IPS-18c (cell line): Measurements from ENCODE around the gene GNB4.

Experiments
- H3K4me3 ChIP-seq: 2 replicates; pipeline ENCODE4 v1.7.0; 2013; ENCODE audit warnings: low read depth, mild to moderate bottlenecking, low read length, moderate library complexity; ENCODE audit not compliant: insufficient read depth
- H3K9me3 ChIP-seq: one replicate; pipeline ENCODE4 v1.6.1; 2013; ENCODE audit warnings: mild to moderate bottlenecking, low read length, moderate library complexity; ENCODE audit not compliant: control insufficient read depth, insufficient read depth

The GNB4 gene

GRCh38 chr3:179402963-179403362, 48.3 kb downstream of the GNB4 start:
- H3K9me3 ChIP-seq, result no peaks in the 10 kb centered on the region
- H3K4me3 ChIP-seq, result no peak overlapping the region

GRCh38 chr3:179401561-179401960, 49.7 kb downstream of the GNB4 start:
- H3K9me3 ChIP-seq, result no peaks in the 10 kb centered on the region
- H3K4me3 ChIP-seq, result no peak overlapping the region

- Histone ChIP-seq H3K9me3 (no peaks in the 10 kb centered on the region), H3K4me3 (no peak overlapping the region)
Observed at GRCh38 chr3:179398574-179399231, 52.6 kb downstream of the GNB4 start.

DNA sequence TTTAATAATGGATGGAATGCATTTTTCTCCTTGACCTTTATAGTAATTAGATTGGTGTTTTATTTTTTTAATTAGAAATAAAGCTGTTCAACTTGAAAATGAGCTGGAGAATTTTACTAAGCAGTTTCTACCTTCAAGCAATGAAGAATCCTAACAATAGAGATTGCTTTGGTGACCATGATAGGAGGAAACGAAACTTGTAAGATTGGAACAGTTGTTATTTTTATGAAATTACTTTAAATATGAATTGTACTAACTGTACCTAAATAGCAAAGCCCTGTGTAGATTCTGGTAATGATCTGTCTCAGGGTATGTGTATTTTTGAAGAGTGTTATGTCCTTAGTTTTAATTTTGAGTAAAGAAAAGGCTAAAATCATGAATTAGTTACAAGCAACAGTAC, 59.4 kb downstream of the GNB4 start:
- no peak overlapping the region for H3K4me3 ChIP-seq
- H3K9me3 ChIP-seq, result no peaks in the 10 kb centered on the region

DNA sequence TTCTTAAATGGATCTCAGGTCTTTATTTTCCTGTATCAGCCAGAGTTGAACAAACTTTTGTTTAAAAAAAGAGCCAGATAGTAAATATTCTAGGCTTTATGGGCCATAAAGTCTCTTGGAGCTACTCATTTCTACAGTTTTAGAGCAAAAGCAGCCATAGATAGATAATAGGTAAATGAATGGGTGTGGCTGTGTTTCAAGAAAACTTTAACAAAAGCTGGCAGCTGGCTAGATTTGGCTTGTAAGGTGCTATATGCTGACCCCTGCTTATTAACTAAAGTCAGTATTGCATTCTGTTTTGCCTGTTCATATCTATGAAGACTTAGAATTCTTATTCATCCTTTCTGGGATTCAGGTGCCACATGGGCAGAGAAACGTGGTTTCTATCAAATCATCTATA, 74.8 kb downstream of the GNB4 start:
- Histone ChIP-seq H3K4me3 (no peak overlapping the region), H3K9me3 (no peaks in the 10 kb centered on the region)

DNA sequence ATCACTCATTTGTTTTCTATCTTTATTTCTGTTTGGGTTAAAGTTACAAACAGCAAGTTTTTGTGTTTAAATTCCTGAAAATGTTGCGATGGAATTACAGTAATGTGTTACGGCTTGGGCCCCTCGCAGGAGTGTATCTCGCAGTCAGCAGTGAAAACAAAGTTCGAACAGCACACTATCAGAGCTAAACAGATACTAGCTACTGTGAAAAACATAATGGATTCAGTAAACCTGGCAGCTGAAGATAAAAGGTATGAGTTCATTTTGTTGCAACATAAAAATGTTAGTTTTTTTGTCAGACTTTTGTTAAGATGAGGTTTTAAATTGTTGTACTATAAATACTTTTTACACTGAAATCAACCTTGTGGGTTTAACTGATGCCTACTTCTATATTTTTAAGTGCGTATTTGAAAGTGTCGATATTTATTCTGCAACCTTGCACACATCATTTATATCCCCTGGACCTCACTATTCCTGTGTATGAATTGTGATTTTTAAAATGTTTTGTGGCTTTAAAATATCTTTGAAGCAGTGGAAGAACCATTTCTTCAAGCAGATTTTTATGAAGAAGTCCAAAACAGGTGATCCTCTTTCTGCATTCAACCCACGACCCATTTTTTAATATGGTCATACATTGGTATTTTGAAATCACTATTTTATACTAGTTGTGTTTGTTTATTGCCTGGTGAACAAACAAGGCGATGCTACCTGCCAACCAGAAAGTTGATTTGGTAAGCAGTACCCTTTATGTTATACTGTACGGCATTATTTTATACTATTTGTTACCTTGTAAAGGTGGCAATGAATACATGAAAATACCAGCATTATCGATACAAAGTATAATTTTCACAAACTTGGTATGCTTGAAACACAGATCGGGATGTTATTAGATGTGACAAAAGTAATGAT, 75.9 kb downstream of the GNB4 start:
- H3K4me3 ChIP-seq, result no peak overlapping the region
- H3K9me3 ChIP-seq, result no peaks in the 10 kb centered on the region

DNA sequence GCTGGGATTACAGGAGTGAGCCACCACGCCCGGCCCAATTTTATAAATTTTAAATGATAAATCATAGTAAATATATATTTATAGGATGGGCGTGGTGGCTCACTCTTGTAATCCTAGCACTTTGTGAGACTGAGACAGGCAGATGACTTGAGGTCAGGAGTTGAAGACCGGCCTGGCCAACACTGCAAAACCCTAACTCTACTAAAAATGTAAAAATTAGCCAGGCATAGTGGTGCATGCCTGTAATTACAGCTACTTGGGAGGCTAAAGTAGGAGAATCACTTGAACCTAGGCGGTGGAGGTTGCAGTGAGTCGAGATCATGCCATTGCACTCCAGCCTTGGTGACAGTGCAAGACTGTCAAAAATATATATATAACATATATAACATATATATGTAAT, 77.3 kb downstream of the GNB4 start:
- no peaks in the 10 kb centered on the region for H3K9me3 ChIP-seq

GRCh38 chr3:179369621-179370020, 81.6 kb downstream of the GNB4 start:
- Histone ChIP-seq H3K4me3 (no peak overlapping the region), H3K9me3 (no peaks in the 10 kb centered on the region)

More for the DNA sequence above, 77.3 kb downstream of the GNB4 start:
- no peak overlapping the region for H3K4me3 ChIP-seq

DNA sequence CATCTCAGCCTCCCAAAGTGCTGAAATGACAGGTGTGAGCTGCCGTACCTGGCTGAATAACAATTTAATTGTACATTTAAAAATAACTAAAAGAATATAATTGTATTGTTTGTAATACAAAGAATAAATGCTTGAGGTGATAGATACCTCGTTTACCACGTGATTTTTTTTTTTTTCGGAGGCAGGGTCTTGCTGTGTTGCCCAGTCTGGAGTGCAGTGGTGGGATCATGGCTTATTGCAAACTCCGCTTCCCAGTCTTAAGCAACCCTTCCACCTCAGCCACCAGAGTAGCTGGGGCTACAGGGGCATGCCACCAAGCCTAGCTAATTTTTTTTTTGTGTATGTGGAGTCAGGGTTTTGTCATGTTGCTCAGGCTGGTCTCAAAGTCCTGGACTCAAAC, 87.9 kb downstream of the GNB4 start:
- no peak overlapping the region for H3K4me3 ChIP-seq
- H3K9me3 ChIP-seq, result no peaks in the 10 kb centered on the region

DNA sequence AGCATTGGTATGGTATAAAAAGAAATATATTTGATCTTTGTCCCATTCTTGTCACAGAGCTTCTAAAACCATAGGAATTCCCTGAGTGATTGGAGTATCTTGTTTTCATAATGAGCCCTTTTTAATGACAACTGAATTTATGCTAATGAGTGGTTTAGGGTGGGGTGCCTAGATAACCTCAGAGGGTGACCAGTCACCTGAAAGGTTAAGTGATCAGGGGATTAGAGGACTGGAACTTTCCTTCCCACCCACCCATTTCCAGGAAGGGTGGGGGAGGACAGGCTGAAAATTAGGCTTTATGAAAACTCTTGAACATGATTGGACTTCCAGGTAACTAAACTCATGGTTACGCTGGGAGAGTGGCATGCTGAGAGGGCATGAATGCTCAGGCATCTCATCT, 95.3 kb downstream of the GNB4 start:
- H3K9me3 ChIP-seq, result no peaks in the 10 kb centered on the region
- no peak overlapping the region for H3K4me3 ChIP-seq

GRCh38 chr3:179348325-179349013, 102.8 kb downstream of the GNB4 start:
- H3K4me3 ChIP-seq, result peak overlapping the region; percentile 85

DNA sequence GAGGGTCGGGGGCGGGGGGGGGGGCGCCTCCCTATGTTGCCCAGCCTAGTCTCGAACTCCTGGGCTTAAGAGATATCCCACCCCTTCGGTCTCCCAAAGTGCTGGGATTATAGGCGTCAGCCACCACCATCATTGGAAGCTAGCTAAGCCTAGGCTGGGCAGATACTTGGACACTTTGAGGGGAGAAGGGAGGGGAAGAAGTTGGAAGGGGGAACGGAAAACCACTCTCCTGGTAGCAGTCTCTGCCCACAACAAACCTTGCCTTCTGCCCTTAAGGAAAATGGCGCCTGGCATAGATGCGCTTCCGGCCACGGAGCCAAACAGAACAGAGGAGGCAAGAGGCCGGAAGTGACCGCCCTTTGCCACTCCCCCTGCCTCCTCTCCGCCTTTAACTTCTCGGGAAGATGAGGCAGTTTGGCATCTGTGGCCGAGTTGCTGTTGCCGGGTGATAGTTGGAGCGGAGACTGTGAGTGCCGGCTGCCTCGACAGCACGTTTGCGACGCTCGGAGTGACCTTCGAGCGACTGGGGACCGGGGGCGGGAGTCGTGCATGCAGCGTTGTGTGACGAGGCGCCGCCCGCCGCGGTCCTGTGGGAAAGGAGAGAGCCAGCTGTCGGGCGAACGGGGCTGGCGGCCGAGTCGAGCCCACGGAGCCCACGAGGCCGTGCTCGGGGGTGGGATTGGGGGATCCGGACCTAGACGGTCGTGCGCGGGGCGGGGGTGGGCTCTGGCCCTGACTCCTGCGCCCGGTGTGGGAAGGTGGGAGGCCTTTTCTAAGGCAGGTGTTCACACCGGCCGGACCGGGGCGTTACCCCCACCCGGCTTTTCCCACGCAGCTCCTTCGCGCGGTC, 103.7 kb downstream of the GNB4 start, which contains the start of gene MFN1:
TSS of gene MFN1 (plus strand) at position 365 of the 850 bp plus-strand sequence. CDS start 1,143 bp downstream, outside the sequence.
- Histone ChIP-seq H3K4me3 (peak within 1 kb of the TSS; percentile 85), H3K9me3 (no peaks in the 10 kb centered on the region)

More at GRCh38 chr3:179348325-179349013, 102.8 kb downstream of the GNB4 start:
- H3K9me3 ChIP-seq, result no peaks in the 10 kb centered on the region
